Measurements from ENCODE around the gene BEST1.

The BEST1 gene

DNA sequence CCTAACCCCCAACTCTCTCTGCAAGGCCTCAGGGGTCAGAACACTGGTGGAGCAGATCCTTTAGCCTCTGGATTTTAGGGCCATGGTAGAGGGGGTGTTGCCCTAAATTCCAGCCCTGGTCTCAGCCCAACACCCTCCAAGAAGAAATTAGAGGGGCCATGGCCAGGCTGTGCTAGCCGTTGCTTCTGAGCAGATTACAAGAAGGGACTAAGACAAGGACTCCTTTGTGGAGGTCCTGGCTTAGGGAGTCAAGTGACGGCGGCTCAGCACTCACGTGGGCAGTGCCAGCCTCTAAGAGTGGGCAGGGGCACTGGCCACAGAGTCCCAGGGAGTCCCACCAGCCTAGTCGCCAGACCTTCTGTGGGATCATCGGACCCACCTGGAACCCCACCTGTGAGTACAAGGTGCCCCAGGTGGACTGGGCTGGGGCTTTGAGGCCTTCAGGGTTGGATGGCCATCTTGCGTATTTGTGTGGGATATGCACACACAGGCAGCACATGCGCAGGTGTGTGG, at the start of gene BEST1:
TSS of gene BEST1 (plus strand) at position 317 of the 513 bp plus-strand sequence. CDS start 1,456 bp downstream, outside the sequence.
- H3K4me3 ChIP-seq (replicated peaks in 1 of 2; ENCODE audit: low read depth in 2 of 2, low read length in 2 of 2), result no peak within 1 kb of the TSS
- TF ChIP-seq, protein P1, sequence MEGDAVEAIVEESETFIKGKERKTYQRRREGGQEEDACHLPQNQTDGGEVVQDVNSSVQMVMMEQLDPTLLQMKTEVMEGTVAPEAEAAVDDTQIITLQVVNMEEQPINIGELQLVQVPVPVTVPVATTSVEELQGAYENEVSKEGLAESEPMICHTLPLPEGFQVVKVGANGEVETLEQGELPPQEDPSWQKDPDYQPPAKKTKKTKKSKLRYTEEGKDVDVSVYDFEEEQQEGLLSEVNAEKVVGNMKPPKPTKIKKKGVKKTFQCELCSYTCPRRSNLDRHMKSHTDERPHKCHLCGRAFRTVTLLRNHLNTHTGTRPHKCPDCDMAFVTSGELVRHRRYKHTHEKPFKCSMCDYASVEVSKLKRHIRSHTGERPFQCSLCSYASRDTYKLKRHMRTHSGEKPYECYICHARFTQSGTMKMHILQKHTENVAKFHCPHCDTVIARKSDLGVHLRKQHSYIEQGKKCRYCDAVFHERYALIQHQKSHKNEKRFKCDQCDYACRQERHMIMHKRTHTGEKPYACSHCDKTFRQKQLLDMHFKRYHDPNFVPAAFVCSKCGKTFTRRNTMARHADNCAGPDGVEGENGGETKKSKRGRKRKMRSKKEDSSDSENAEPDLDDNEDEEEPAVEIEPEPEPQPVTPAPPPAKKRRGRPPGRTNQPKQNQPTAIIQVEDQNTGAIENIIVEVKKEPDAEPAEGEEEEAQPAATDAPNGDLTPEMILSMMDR (IDR thresholded peaks at IDR 0.05; ENCODE audit: low read depth, low read length), result no peak
- no peak for DNase-seq (ENCODE audit: low read depth in 2 of 2)

DNA sequence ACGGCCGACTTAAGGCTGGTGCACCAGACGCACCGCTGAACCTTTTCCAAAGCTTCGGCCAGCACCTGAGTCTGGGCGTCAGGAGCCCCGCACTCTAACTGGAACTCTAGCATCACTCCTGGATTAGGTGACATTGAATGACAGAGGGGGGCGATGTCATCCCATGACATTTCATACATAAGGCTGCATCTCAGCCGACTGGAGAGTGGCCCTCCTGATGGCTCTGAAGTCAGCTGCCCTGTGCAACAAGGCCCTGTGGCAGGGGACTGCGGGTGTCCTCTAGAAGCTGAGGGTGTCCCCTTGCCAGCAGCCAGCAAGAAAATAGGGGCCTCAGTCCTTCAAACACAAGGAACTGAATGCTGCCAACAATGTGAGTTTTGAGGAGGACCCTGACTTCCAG, 48.8 kb upstream of the BEST1 start:
- H3K4me3 ChIP-seq (replicated peaks in 1 of 2; ENCODE audit: low read depth in 2 of 2, low read length in 2 of 2), result no peak overlapping the region
- no peak for DNase-seq (ENCODE audit: low read depth in 2 of 2)
- TF ChIP-seq, protein P1 (IDR thresholded peaks at IDR 0.05; ENCODE audit: low read depth, low read length), result no peak

DNA sequence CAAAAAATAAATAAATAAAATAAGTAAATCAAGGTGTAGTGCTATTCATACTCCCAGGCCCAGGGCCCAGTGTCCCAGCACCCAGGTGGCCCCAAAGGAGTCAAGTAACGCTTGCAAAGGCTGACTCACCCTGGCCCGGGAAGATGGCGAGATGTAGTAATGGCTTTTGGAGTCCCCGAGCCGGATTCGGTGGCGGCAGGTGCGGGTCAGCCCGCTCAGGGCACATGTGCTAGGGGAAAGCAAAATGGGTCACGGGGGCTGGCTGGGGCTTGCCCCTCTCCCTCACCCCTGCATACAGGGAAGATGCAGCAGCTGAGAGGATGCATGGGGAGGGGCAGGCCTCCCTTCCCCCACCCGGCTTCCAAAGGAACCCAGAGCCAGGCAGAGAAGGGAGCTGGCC, 47.8 kb upstream of the BEST1 start:
- TF ChIP-seq, protein P1 (IDR thresholded peaks at IDR 0.05; ENCODE audit: low read depth, low read length), result no peak
- no peak for DNase-seq (ENCODE audit: low read depth in 2 of 2)
- H3K4me3 ChIP-seq (replicated peaks in 1 of 2; ENCODE audit: low read depth in 2 of 2, low read length in 2 of 2), result no peak overlapping the region

DNA sequence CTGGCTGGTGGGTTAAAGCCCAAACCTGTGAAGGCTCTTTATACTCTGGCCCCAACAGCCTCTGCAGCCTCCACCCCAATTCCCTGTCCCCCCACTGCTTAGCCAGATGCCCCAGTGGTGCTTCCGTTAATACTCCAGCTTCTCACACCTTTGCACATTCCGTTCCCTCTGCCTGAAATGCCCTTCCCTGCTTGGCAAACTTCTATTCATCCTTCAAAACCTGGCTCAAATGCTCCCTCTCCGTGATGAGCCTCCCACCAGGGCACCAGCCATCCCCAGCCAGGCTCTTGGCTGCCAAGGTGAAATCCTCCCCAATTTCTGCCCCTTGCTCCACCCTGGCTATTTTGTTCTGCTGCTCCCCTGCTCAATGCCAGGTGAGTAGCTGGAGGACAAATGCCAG, 46.3 kb upstream of the BEST1 start:
- no peak overlapping the region for H3K4me3 ChIP-seq (replicated peaks in 1 of 2; ENCODE audit: low read depth in 2 of 2, low read length in 2 of 2)
- TF ChIP-seq, protein P1 (IDR thresholded peaks at IDR 0.05; ENCODE audit: low read depth, low read length), result no peak
- no peak for DNase-seq (ENCODE audit: low read depth in 2 of 2)

DNA sequence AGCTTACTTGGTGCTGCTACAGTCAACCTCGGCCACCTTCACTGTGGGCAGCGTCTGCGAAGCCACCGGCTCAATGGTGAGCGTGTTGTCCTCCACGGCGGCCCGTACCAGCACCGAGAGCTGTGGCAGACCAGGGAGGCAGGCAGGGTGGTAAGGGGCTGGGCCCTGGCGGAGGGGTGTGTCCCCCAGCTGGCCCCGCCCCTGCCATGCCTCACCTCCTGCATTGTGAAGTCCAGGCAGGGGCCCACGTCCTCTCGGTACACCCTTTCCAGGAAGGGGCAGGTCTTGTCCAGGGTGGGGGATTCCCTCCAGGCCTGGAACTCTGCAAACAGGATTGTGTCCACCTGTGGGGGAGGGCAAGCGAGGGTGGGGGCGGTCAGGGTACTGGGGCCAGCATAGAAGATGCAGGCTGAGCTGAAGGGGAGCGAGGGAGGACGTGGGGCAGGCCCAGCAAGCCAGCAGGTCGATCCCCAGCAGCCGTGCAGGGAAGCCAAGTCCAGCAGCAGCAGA, 45.6 kb upstream of the BEST1 start:
- no peak overlapping the region for H3K4me3 ChIP-seq (replicated peaks in 1 of 2; ENCODE audit: low read depth in 2 of 2, low read length in 2 of 2)
- DNase-seq (ENCODE audit: low read depth in 2 of 2), result no peak
- TF ChIP-seq, protein P1 (IDR thresholded peaks at IDR 0.05; ENCODE audit: low read depth, low read length), result no peak

DNA sequence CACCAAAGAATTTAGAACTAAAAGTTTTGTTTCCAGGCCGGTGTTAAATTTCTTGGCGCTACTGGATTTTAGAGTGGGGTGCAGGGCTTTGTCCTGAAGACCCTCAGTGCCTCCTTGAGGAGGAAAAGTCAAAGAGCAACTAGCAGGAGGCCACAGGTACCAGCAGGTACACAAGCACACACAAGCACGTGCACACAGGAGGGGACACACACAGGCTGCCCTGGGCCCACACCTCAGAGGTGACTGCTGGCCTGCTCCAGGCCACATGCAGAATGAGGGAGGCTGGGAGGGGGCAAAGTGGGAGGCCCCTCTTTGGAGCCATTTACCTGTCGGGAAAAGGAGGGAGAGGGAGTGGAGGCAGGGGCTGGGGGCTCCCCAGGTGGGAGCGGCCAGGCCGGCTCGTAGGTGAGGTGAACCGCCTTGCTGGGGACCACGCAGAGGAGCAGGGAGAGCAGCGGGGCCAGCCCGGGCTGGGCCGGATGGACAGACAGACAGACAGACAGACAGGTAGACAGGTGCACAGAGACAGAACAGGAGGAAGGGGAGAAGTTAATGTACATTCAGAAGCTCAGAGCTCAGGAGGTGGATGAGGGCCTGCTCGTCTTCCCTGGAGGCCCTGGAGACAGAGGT, 45.0 kb upstream of the BEST1 start:
- no peak overlapping the region for H3K4me3 ChIP-seq (replicated peaks in 1 of 2; ENCODE audit: low read depth in 2 of 2, low read length in 2 of 2)
- TF ChIP-seq, protein P1 (IDR thresholded peaks at IDR 0.05; ENCODE audit: low read depth, low read length), result no peak
- DNase-seq (ENCODE audit: low read depth in 2 of 2), result no peak

Measured in cardiac fibroblast (primary cell).